Left lung (tissue), 10 donors: Measurements from ENCODE around the gene UBE2G1. TPM values are rescaled to one million over a fixed set of nuclear protein-coding genes. Genes with fewer than 3 reads are reported as not detected.

Experiments used
- ATAC-seq: fragments of 200-7000 bp; cut with Tn5 transposase; one replicate; pipeline ENCODE4 v1.9.1; 2020; ENCODE audit warnings: moderate library complexity
- DNase-seq, 4 donors: peaks; one replicate each; pipeline ENCODE4 v3.0.0-alpha.2; 2013 to 2020
- H3K27ac ChIP-seq, 2 donors: fragments of 200-600 bp; sonication (generic) in 1 of 2; one replicate each; pipeline versions ENCODE4 v1.5.0 to v1.8.0; 2020 to 2021
- H3K27me3 ChIP-seq, 2 donors: fragments of 200-600 bp; sonication (generic) in 1 of 2; one replicate each; pipeline versions ENCODE4 v1.5.0 to v1.8.0; 2020 to 2021
- H3K36me3 ChIP-seq, 2 donors: fragments of 200-600 bp; sonication (generic) in 1 of 2; one replicate each; pipeline versions ENCODE4 v1.5.0 to v1.8.0; 2020 to 2021
- H3K4me1 ChIP-seq, 2 donors: fragments of 200-600 bp; one replicate each; pipeline ENCODE4 v1.8.0; 2021
- H3K4me3 ChIP-seq, 2 donors: fragments of 200-600 bp; sonication (generic) in 1 of 2; one replicate each; pipeline versions ENCODE4 v1.5.0 to v1.8.0; 2020 to 2021; ENCODE audit warnings: mild to moderate bottlenecking in 1 of 2
- H3K9me3 ChIP-seq, 2 donors: fragments of 200-600 bp; sonication (generic) in 1 of 2; one replicate each; pipeline versions ENCODE4 v1.5.0 to v1.8.0; 2020 to 2021
- CTCF ChIP-seq, 2 donors: fragments of 200-600 bp; sonication (generic) in 1 of 2; IDR thresholded peaks; one replicate each; pipeline versions ENCODE4 v1.5.0 to v1.8.0; 2021; ENCODE audit warnings: antibody characterized with exemption in 2 of 2
- intact Hi-C, 2 donors: fragments of 100-400 bp; cut with DNase I; formaldehyde crosslinking; loops; one replicate each; pipeline versions ENCODE4 v1.11.2 to v1.14.2; 2022
- polyA plus RNA-seq, 6 donors: library from polyadenylated mRNA; unstranded; fragments of 120-200 nt; gene quantifications; one replicate each; pipeline ENCODE4 v1.2.1, GENCODE V29; 2013; ENCODE audit not compliant: insufficient read length in 6 of 6
- total RNA-seq, 2 donors: library from RNA; stranded (reverse); fragmentation: NEBNext Ultra II Directional; extraction: Animal tissue kit (Norgen Biotek cat#: 25700); gene quantifications; one replicate each; pipeline ENCODE4 v1.2.1, GENCODE V29; 2021
- donor health status: DM: no; HTN: yes; CAD: no.
- donor health status: DM: no; HTN: no; CAD: no.

UBE2G1 gene
- total and polyA plus RNA-seq, 8 donors: 43.3 to 56.9 (median 48.3) TPM

DNA sequence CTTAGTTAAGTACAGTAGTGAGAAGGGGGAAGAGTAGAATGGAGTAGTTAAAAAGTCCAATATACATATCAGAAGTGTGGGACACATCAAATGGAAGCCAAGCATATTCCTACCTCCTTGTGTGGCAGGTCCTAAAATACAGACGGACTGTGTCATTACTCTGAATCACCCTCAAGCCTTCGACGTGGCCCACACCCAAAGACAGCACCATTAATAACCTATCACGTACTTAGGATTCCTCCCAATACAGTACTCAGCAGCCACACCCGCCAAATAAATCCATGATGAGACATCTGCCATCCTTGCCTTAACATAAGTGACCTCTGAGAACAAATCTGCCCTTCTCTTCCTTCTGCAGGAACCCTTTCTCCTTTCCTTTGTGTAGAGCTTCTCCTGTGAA is 38.9 kb downstream of the UBE2G1 start:
- ATAC-seq (no peak), DNase-seq (no peak)
- H3K4me1 ChIP-seq: peaks cover 5 to 10% of the 10 kb centered on the region in 2 donors
- TF ChIP-seq CTCF (IDR thresholded peaks at IDR 0.05): no peak
- H3K27ac ChIP-seq: no peak overlapping the region
- H3K27me3 ChIP-seq: no peaks in the 10 kb centered on the region
- H3K36me3 ChIP-seq: no peaks in the 10 kb centered on the region
- intact Hi-C loops: no loop called here
- H3K9me3 ChIP-seq: no peaks in the 10 kb centered on the region
- no peak overlapping the region for H3K4me3 ChIP-seq

DNA sequence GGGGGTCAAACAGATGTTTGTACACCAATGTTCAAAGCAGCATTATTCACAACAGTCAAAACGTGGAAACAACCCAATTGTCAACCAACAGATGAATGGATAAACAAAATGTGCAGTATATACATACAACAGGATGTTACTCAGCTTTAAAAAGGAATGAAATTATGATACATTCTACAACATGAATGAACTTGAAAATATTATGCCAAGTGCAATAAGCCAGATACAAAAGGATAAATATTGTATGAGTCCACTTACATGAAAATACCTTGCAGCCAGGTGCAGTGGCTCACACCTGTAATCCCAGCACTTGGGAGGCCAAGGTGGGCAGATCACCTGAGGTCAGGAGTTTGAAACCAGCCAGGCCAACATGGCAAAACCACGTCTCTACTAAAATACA is 39.9 kb downstream of the UBE2G1 start:
- peaks cover 1 to 3% of the 10 kb centered on the region in 2 donors for H3K4me1 ChIP-seq
- no peaks in the 10 kb centered on the region for H3K36me3 ChIP-seq
- H3K27me3 ChIP-seq: no peaks in the 10 kb centered on the region
- H3K4me3 ChIP-seq: no peak overlapping the region
- DNase-seq: no peak
- no peak for ATAC-seq
- intact Hi-C loops: no loop called here
- no peak for TF ChIP-seq CTCF (IDR thresholded peaks at IDR 0.05)
- H3K9me3 ChIP-seq: no peaks in the 10 kb centered on the region
- H3K27ac ChIP-seq: no peak overlapping the region

- Histone ChIP-seq H3K9me3 (no peaks in the 10 kb centered on the region), H3K27ac (no peak overlapping the region), H3K4me1 (peaks cover 0 to 3% of the 10 kb centered on the region in 2 donors), H3K27me3 (no peaks in the 10 kb centered on the region), H3K36me3 (no peaks in the 10 kb centered on the region), H3K4me3 (no peak overlapping the region)
- intact Hi-C loops: no loop called here
- TF ChIP-seq CTCF (IDR thresholded peaks at IDR 0.05): no peak
- ATAC-seq (no peak), DNase-seq (no peak)
Measured at GRCh38 chr17:4326112-4326511, 40.4 kb downstream of the UBE2G1 start.

DNA sequence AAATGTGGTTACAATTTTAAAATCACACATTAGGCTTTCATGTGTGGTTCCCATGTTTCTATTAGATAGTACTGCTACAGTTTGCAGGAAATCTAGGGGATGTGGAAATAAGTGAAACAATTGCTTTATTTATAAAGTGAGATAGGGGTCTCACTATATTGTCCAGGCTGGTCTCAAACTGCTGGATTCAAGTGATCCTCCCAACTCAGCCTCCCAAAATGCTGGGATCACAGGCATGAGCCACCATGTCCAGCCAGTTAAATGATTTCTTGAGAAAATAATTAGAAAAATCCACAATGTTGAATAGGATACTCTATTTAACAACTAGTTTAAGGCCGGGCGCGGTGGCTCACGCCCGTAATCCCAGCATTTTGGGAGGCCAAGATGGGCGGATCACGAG is 42.0 kb downstream of the UBE2G1 start:
- no peak for DNase-seq
- TF ChIP-seq CTCF (IDR thresholded peaks at IDR 0.05): no peak
- Histone ChIP-seq H3K36me3 (no peaks in the 10 kb centered on the region), H3K27ac (no peak overlapping the region), H3K4me3 (no peak overlapping the region), H3K4me1 (peaks cover 0 to under 1% of the 10 kb centered on the region in 2 donors), H3K27me3 (no peaks in the 10 kb centered on the region), H3K9me3 (no peaks in the 10 kb centered on the region)
- ATAC-seq: no peak
- intact Hi-C loops: no loop called here

- Histone ChIP-seq H3K4me3 (no peak overlapping the region), H3K9me3 (no peaks in the 10 kb centered on the region), H3K27ac (no peak overlapping the region), H3K27me3 (no peaks in the 10 kb centered on the region), H3K36me3 (no peaks in the 10 kb centered on the region), H3K4me1 (peaks cover 0 to 7% of the 10 kb centered on the region in 2 donors)
- no peak for DNase-seq
- no peak for TF ChIP-seq CTCF (IDR thresholded peaks at IDR 0.05)
- intact Hi-C loops: no loop called here
- ATAC-seq: no peak
Measured at GRCh38 chr17:4319221-4319620, 47.3 kb downstream of the UBE2G1 start.
